B cell (primary cell): Measurements from ENCODE around the gene FMN1.

Experiments
- CTCF ChIP-seq: fragments of 200-600 bp; IDR thresholded peaks from one replicate; pipeline ENCODE4 v1.8.0; 2022; ENCODE audit warnings: antibody characterized with exemption, mild to moderate bottlenecking
- EZH2 ChIP-seq: IDR thresholded peaks from 2 replicates; pipeline ENCODE4 v1.6.1; 2012; ENCODE audit warnings: borderline replicate concordance, low read depth, mild to moderate bottlenecking, moderate library complexity, low read length; ENCODE audit not compliant: insufficient read depth, poor library complexity, severe bottlenecking

GRCh38 chr15:32878869-32879805, 315.4 kb downstream of the FMN1 start:
- TF ChIP-seq CTCF (no peak), EZH2 (no peak)
